HepG2 (cell line): ENCODE measurements around the gene IFT57. TPM values are rescaled to one million over a fixed set of nuclear protein-coding genes. Genes with fewer than 3 reads are reported as not detected.

Experiments
- ARHGAP35 ChIP-seq: sonication (generic); formaldehyde crosslinking; IDR thresholded peaks from 2 replicates; pipeline ENCODE4 v1.9.0; 2022; ENCODE audit warnings: mild to moderate bottlenecking, inconsistent platforms, moderate library complexity, missing genetic modification reagents, borderline replicate concordance
- ARNT2 ChIP-seq: sonication (generic); formaldehyde crosslinking; IDR thresholded peaks from 2 replicates; pipeline ENCODE4 v1.8.0; 2022; ENCODE audit warnings: mild to moderate bottlenecking, low read depth, missing genetic modification reagents, moderate library complexity
- BRD4 ChIP-seq: sonication (generic); formaldehyde crosslinking; IDR thresholded peaks from 2 replicates; pipeline ENCODE4 v1.4.0; 2020; ENCODE audit warnings: missing genetic modification reagents
- DMAP1 ChIP-seq: IDR thresholded peaks from 2 replicates; pipeline ENCODE4 v1.6.1; 2016
- ERF ChIP-seq: IDR thresholded peaks from 2 replicates; pipeline ENCODE4 v1.6.1; 2018; ENCODE audit warnings: missing biosample characterization, missing genetic modification reagents
- FIP1L1 ChIP-seq: fragments of 200-400 bp; formaldehyde crosslinking; IDR thresholded peaks from 2 replicates; pipeline ENCODE4 v1.6.1; 2018; ENCODE audit warnings: low read depth, mild to moderate bottlenecking, low read length, moderate library complexity, borderline replicate concordance; ENCODE audit not compliant: insufficient read depth
- GABPA ChIP-seq, 2 experiments: IDR thresholded peaks; 2 replicates each; pipeline ENCODE4 v1.6.1; 2011 to 2016; ENCODE audit warnings: low read depth in 2 of 2, low read length in 1 of 2, missing biosample characterization in 1 of 2, missing genetic modification characterization in 1 of 2
- GABPB1 ChIP-seq: IDR thresholded peaks from 2 replicates; pipeline ENCODE4 v1.6.1; 2016; ENCODE audit warnings: mild to moderate bottlenecking, missing genetic modification reagents, moderate library complexity, missing compliant biosample characterization
- MAF1 ChIP-seq: sonication (generic); formaldehyde crosslinking; IDR thresholded peaks from 2 replicates; pipeline ENCODE4 v1.5.0; 2020; ENCODE audit warnings: missing genetic modification reagents, borderline replicate concordance
- PCBP1 ChIP-seq: fragments of 200-400 bp; formaldehyde crosslinking; IDR thresholded peaks from 2 replicates; pipeline ENCODE4 v1.6.1; 2017; ENCODE audit warnings: mild to moderate bottlenecking, low read depth, low read length, borderline replicate concordance
- PRPF4 ChIP-seq: fragments of 200-400 bp; formaldehyde crosslinking; IDR thresholded peaks from 2 replicates; pipeline ENCODE4 v1.6.1; 2016; ENCODE audit warnings: low read length, low read depth; ENCODE audit not compliant: poor library complexity, severe bottlenecking
- RCOR2 ChIP-seq: IDR thresholded peaks from 2 replicates; pipeline ENCODE4 v1.6.1; 2016; ENCODE audit warnings: missing biosample characterization, missing genetic modification reagents
- SP5 ChIP-seq: IDR thresholded peaks from 2 replicates; pipeline ENCODE4 v1.6.1; 2016; ENCODE audit warnings: low read depth, borderline replicate concordance
- TBX2 ChIP-seq: sonication (generic); formaldehyde crosslinking; IDR thresholded peaks from 2 replicates; pipeline ENCODE4 v1.5.0; 2020; ENCODE audit warnings: missing genetic modification reagents, mild to moderate bottlenecking, borderline replicate concordance
- ZBTB21 ChIP-seq: sonication (generic); formaldehyde crosslinking; IDR thresholded peaks from 2 replicates; pipeline ENCODE4 v1.4.0; 2020; ENCODE audit warnings: missing genetic modification reagents
- ZFX ChIP-seq: sonication (generic); formaldehyde crosslinking; IDR thresholded peaks from 2 replicates; pipeline ENCODE4 v1.4.0; 2020; ENCODE audit warnings: mild to moderate bottlenecking, low read depth, missing genetic modification reagents, moderate library complexity
- ZNF468 ChIP-seq: sonication (generic); formaldehyde crosslinking; IDR thresholded peaks from 2 replicates; pipeline ENCODE4 v1.8.0; 2022; ENCODE audit warnings: mild to moderate bottlenecking, moderate library complexity, missing genetic modification reagents
- ZNF547 ChIP-seq: sonication (generic); formaldehyde crosslinking; IDR thresholded peaks from 2 replicates; pipeline ENCODE4 v1.5.1; 2020; ENCODE audit warnings: mild to moderate bottlenecking, missing genetic modification reagents
- ZNF605 ChIP-seq: sonication (generic); formaldehyde crosslinking; IDR thresholded peaks from 2 replicates; pipeline ENCODE4 v1.8.0; 2022; ENCODE audit warnings: mild to moderate bottlenecking, missing genetic modification reagents
- ZNF672 ChIP-seq: sonication (generic); formaldehyde crosslinking; IDR thresholded peaks from 2 replicates; pipeline ENCODE4 v1.8.1; 2022; ENCODE audit warnings: missing genetic modification reagents
- ZNF747 ChIP-seq: sonication (generic); formaldehyde crosslinking; IDR thresholded peaks from 2 replicates; pipeline ENCODE4 v1.8.1; 2023; ENCODE audit warnings: missing genetic modification reagents, mild to moderate bottlenecking, borderline replicate concordance
- ZNF773 ChIP-seq: sonication (generic); formaldehyde crosslinking; IDR thresholded peaks from 2 replicates; pipeline ENCODE4 v1.4.0; 2020; ENCODE audit warnings: missing genetic modification reagents, borderline replicate concordance
- polyA plus RNA-seq, 8 experiments: library from polyadenylated mRNA; depleted of rRNA in 3 of 8; stranded (reverse) in 7 of 8; unstranded in 1 of 8; fragments of >200 nt; fragmentation: Illumina TruSeq in 4 of 8; extraction: Trizol in 4 of 8; gene quantifications; 2 replicates each; pipeline versions ENCODE4 v1.2.1 to v1.2.3, GENCODE V29; 2011 to 2016; ENCODE audit warnings: low read depth in 4 of 8, missing spikeins in 1 of 8, mixed read lengths in 1 of 8; ENCODE audit not compliant: insufficient read depth in 1 of 8
- total RNA-seq, 5 experiments: library from RNA; depleted of rRNA; stranded (reverse); fragments of >200 nt; fragmentation: Illumina TruSeq; extraction: Trizol; gene quantifications; 2 replicates each; pipeline ENCODE4 v1.2.3, GENCODE V29; 2016; ENCODE audit warnings: low read depth in 1 of 5
- TF ChIP-seq, protein P1 (sequence below): sonication (generic); formaldehyde crosslinking; IDR thresholded peaks from 2 replicates; pipeline ENCODE4 v1.5.0; 2020; ENCODE audit warnings: missing genetic modification reagents
- TF ChIP-seq, protein P2 (sequence below): fragments of 450-650 bp; IDR thresholded peaks from 2 replicates; pipeline ENCODE4 v1.6.1; 2016

Gene IFT57
- total and polyA plus RNA-seq, 2 of the 13 experiments (the other 11 are each of a cell fraction or from before 2014, with no cell fraction given): 5.5 to 14.5 TPM

DNA sequence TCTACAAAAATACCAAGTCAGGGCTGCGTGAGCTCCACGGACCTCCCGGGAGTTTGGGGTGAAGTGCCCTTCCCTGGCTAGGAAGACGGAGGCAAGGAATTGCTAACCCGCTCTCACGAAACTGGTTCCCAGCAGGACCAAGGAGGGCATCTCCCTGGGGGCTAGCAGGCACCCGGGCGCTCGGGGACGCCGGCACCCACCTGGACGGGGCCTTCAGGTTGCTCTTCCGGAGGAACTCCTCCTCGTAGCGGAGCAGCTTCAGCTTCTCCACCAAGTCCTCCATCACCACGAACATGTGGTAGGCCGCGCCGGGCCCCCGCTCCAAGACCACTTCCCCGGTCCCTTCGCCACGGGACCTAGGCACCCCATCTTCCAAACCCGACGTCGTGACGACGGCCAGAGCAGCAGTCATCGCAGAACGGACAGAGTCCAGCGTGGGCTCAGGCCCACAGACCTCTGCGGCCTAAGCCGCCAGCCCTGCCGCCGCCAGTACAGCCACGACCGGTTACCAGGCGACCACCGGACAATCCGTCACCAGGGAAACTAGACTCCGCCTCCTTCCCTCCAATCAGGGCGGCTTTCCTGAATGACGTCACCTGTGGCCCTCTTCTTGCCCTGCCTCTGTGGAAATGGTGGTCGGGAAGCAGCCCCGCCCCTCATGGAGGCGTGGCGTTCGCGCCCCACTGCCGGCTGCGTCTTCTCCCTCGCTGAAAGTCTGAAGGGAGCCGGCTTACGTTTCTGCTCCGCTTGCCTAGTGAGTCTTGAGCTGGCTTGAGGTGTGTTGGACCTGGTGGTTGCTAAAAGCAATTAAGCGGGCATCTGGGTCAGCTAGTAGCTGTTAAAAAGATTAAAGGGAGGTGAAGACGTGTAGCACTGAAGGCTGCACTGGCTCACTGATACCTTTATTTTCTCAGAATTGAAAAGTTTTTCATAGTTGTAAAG lies at the start of gene IFT57 (continued):
- TF ChIP-seq TBX2 (CRISPR knock-in tag) (peak; percentile 57), BRD4 (0 out of 2 replicates have a peak, but pooled peaks have one; percentile 29), ZNF547 (CRISPR knock-in tag) (no peak), ZNF747 (CRISPR knock-in tag) (no peak), FIP1L1 (no peak), DMAP1 (CRISPR knock-in tag) (peak; percentile 28; the same call in 1 of the 2 replicates), SP5 (CRISPR knock-in tag) (peak; percentile 61), ZNF672 (CRISPR knock-in tag) (no peak), GABPA (IDR thresholded peaks at IDR 0.05; ENCODE audit: low read depth, low read length) (no peak), GABPA (CRISPR knock-in tag; IDR thresholded peaks at IDR 0.05; ENCODE audit: low read depth) (peak; percentile 38; the same call in 1 of the 2 replicates), RCOR2 (no peak), ARHGAP35 (no peak), MAF1 (CRISPR knock-in tag) (peak; percentile 54; the same call in 1 of the 2 replicates), ZNF468 (CRISPR knock-in tag) (no peak), PRPF4 (no peak), PCBP1 (no peak), ZFX (CRISPR knock-in tag) (peak; percentile 100), ERF (CRISPR knock-in tag) (0 out of 2 replicates have a peak, but pooled peaks have one; percentile 21), GABPB1 (CRISPR knock-in tag) (peak; percentile 75), ZBTB21 (CRISPR knock-in tag) (peak; percentile 54; the same call in 1 of the 2 replicates), ARNT2 (0 out of 2 replicates have a peak, but pooled peaks have one; percentile 55), ZNF605 (CRISPR knock-in tag) (peak; percentile 46; the same call in 1 of the 2 replicates), ZNF773 (CRISPR knock-in tag) (peak; percentile 84; the same call in 1 of the 2 replicates)
- TF ChIP-seq, protein P1, sequence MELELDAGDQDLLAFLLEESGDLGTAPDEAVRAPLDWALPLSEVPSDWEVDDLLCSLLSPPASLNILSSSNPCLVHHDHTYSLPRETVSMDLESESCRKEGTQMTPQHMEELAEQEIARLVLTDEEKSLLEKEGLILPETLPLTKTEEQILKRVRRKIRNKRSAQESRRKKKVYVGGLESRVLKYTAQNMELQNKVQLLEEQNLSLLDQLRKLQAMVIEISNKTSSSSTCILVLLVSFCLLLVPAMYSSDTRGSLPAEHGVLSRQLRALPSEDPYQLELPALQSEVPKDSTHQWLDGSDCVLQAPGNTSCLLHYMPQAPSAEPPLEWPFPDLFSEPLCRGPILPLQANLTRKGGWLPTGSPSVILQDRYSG: no peak
- TF ChIP-seq, protein P2, sequence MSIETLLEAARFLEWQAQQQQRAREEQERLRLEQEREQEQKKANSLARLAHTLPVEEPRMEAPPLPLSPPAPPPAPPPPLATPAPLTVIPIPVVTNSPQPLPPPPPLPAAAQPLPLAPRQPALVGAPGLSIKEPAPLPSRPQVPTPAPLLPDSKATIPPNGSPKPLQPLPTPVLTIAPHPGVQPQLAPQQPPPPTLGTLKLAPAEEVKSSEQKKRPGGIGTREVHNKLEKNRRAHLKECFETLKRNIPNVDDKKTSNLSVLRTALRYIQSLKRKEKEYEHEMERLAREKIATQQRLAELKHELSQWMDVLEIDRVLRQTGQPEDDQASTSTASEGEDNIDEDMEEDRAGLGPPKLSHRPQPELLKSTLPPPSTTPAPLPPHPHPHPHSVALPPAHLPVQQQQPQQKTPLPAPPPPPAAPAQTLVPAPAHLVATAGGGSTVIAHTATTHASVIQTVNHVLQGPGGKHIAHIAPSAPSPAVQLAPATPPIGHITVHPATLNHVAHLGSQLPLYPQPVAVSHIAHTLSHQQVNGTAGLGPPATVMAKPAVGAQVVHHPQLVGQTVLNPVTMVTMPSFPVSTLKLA: no peak
